Duodenal mucosa (tissue), 2 donors: ENCODE measurements around the gene XYLT2.
"Not testable (repeated sequence)": the region's sequence is repeated elsewhere in the genome, so short reads cannot be mapped to it uniquely, and the experiment has no call there.

Experiments
- H3K27ac ChIP-seq: one replicate; pipeline ENCODE4 v1.7.0; 2013; ENCODE audit warnings: low read depth, low read length
- H3K27me3 ChIP-seq, 2 donors: one replicate each; pipeline ENCODE4 v1.7.0; 2013; ENCODE audit warnings: low read length in 2 of 2, control low read depth in 1 of 2; ENCODE audit not compliant: insufficient read depth in 2 of 2, control insufficient read depth in 1 of 2
- H3K36me3 ChIP-seq, 2 donors: one replicate each; pipeline ENCODE4 v1.7.0; 2013; ENCODE audit warnings: low read length in 2 of 2, control low read depth in 1 of 2; ENCODE audit not compliant: insufficient read depth in 2 of 2, control insufficient read depth in 1 of 2
- H3K4me1 ChIP-seq, 2 donors: one replicate each; pipeline ENCODE4 v1.7.0; 2013; ENCODE audit warnings: low read length in 2 of 2, control low read depth in 1 of 2; ENCODE audit not compliant: insufficient read depth in 2 of 2, control insufficient read depth in 1 of 2
- H3K4me3 ChIP-seq, 2 donors: one replicate each; pipeline ENCODE4 v1.7.0; 2013; ENCODE audit warnings: low read length in 2 of 2, low read depth in 1 of 2
- H3K9ac ChIP-seq, 2 donors: one replicate each; pipeline ENCODE4 v1.7.0; 2013; ENCODE audit warnings: low read length in 2 of 2, low read depth in 1 of 2
- H3K9me3 ChIP-seq, 2 donors: one replicate each; pipeline ENCODE4 v1.7.0; 2013; ENCODE audit warnings: low read length in 2 of 2, control low read depth in 1 of 2; ENCODE audit not compliant: control insufficient read depth in 1 of 2

The XYLT2 gene

DNA sequence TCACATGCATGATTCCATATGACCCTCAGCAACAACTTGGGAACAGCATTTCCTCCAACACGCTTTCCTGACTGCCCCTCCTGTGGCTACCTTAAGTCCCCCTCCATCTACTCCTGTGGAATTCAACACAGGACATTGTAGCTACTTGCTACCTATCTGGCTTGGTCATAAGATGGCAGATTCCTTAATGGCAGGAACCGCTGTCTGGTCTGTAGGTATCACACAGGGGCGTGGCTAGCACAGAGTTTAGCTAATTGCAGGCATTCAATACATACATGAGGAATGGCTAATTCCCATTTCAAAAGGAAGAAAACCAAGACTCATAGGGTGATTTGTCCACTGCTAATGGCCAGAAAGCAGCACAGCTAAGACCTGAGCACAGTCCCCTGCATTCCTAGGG, 42.8 kb downstream of the XYLT2 start:
- Histone ChIP-seq H3K4me3 (no peak overlapping the region), H3K4me1 (peaks cover 0 to 2% of the 10 kb centered on the region in 2 donors), H3K36me3 (peaks cover 74 to 99% of the 10 kb centered on the region in 2 donors), H3K9ac (no peak overlapping the region), H3K27me3 (no peaks in the 10 kb centered on the region), H3K9me3 (no peaks in the 10 kb centered on the region), H3K27ac (no peak overlapping the region)

DNA sequence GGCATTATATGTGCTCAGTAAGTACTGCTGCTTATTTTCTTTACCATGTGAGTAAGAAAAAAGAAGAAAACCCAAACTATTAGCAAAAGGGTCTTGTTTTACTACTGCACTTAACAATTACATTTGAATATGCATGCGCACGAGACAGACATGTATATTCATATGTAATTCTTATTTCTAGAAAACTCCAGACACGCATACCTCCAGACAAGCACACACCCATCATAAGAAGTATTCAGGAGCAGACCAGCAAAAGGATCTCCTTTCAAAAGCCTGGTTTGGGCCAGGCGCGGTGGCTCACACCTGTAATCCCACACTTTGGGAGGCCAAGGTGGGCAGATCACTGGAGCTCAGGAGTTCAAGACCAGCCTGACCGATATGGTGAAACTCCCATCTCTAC, 43.6 kb downstream of the XYLT2 start:
- peaks cover 77 to 99% of the 10 kb centered on the region in 2 donors for H3K36me3 ChIP-seq
- peaks cover 2 to 6% of the 10 kb centered on the region in 2 donors for H3K4me1 ChIP-seq
- no peaks in the 10 kb centered on the region for H3K27me3 ChIP-seq
- no peaks in the 10 kb centered on the region for H3K9me3 ChIP-seq
- no peak overlapping the region for H3K9ac ChIP-seq
- H3K4me3 ChIP-seq, result no peak overlapping the region
- no peak overlapping the region for H3K27ac ChIP-seq

DNA sequence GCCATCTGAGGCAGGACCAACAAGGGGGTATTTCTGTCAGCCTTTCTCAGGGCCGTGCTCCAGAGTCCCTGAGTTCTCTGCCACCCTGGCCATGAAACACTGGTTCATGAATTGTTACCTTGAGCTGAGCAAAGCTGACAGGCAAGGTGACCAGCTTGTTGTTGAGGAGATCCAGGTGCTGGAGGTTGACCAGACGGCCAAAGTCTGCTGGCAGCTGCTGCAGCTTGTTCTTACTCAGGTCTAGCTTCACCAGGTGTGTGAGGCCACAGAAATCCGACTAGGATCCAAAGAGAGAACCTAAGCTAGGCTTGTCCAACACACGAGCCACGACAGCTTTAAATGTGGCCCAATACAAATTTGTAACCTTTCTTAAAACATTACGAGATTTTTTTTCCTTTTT, 46.7 kb downstream of the XYLT2 start:
- H3K4me1 ChIP-seq, result peaks cover 21 to 24% of the 10 kb centered on the region in 2 donors
- H3K36me3 ChIP-seq, result peaks cover 54 to 74% of the 10 kb centered on the region in 2 donors

DNA sequence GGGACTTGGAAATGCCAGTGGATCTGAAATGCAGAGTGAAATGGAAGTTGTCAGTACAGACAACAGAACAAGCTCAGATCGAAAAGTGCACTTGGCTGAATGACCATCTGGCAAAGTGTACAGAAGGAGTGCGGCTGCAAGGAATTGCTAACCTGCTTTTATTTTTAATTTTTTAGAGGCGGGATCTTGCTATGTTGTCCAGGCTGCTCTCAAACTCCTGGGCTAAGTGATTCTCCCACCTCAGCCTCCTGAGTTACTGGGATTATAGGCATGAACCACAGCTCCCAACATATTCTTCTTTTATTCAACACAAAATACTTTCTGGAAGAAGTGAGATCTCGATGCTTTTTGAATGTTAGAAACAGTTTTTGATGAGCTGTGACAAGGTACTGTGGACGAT, 47.8 kb downstream of the XYLT2 start:
- Histone ChIP-seq H3K27ac (no peak overlapping the region), H3K27me3 (no peaks in the 10 kb centered on the region), H3K9me3 (no peaks in the 10 kb centered on the region), H3K4me3 (no peak overlapping the region), H3K9ac (no peak overlapping the region), H3K36me3 (peaks cover 46 to 64% of the 10 kb centered on the region in 2 donors), H3K4me1 (peaks cover 24 to 25% of the 10 kb centered on the region in 2 donors)

More for the DNA sequence above, 46.7 kb downstream of the XYLT2 start:
- Histone ChIP-seq H3K9me3 (no peaks in the 10 kb centered on the region), H3K4me3 (no peak overlapping the region), H3K27me3 (no peaks in the 10 kb centered on the region), H3K9ac (no peak overlapping the region), H3K27ac (no peak overlapping the region)

DNA sequence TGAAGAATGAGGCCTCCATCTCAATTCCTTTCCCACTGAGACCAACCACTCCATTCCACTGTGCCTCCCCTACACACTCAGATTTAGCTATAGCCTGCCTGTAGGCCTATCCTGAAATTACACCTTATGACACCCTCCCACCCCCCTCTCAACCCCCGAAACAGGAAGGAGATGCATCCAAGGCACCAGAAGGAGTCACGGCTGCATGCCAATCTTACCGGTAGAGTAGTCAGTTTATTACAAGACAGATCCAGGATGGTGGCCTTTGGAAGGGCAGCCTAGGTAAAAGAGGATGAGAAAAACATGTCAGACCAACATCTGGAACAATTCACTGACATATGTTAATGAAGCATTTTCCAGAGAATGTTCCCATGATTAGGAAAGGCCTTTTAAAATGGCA, 48.8 kb downstream of the XYLT2 start:
- Histone ChIP-seq H3K27me3 (no peaks in the 10 kb centered on the region), H3K4me3 (peak overlapping the region; percentile 94 to 96), H3K27ac (no peak overlapping the region), H3K36me3 (peaks cover 39 to 54% of the 10 kb centered on the region in 2 donors), H3K9ac (peak overlapping the region in 1 of 2 donors; percentile 29), H3K9me3 (no peaks in the 10 kb centered on the region), H3K4me1 (peaks cover 24 to 25% of the 10 kb centered on the region in 2 donors)

DNA sequence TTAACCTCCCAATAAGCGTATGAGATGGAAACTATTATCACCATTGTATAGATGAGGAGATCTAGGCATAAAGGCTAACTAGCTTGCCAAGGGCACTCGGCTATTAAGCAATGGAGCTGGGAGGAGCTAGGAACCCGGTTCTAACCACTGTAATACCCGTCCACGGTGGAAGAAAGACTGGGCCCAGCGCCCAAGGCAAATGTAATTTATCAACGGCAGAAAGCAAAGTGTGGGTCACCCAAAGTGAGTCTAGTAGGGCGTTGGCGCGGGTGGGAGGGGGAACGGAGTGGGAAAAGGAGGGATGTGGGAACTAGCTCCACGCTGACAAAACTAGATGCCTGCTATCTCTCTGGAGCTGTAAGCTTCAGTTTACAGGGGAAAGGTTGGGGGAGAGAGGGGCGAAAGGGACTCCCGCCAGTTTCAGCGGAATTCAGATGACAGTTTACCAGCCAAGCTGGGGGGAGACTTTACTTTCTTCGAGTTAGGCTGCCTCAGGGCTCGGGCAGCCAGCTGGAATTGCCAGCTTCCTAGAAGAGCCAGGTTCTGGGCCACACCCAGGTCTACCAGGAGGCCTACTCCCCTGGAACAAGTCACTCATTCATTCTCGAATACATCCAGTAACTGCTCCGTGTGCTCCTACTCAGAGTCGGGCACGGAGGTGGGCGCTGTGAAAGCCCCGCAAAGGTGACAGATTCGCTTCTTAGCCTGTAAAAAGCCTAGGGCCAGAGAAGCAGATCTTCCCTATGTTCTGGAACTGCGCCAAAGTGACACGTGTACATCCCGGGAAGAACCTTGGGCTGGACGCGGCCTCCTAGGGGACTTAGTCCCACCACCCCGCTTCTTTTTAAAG, 50.6 kb downstream of the XYLT2 start:
- H3K9me3 ChIP-seq, result no peaks in the 10 kb centered on the region
- peak overlapping the region; percentile 94 to 96 for H3K4me3 ChIP-seq
- peak overlapping the region; percentile 68 for H3K27ac ChIP-seq
- peaks cover 24 to 25% of the 10 kb centered on the region in 2 donors for H3K4me1 ChIP-seq
- H3K27me3 ChIP-seq, result no peaks in the 10 kb centered on the region
- H3K9ac ChIP-seq, result peak overlapping the region; percentile 90 to 93
- H3K36me3 ChIP-seq, result peaks cover 30 to 36% of the 10 kb centered on the region in 2 donors

DNA sequence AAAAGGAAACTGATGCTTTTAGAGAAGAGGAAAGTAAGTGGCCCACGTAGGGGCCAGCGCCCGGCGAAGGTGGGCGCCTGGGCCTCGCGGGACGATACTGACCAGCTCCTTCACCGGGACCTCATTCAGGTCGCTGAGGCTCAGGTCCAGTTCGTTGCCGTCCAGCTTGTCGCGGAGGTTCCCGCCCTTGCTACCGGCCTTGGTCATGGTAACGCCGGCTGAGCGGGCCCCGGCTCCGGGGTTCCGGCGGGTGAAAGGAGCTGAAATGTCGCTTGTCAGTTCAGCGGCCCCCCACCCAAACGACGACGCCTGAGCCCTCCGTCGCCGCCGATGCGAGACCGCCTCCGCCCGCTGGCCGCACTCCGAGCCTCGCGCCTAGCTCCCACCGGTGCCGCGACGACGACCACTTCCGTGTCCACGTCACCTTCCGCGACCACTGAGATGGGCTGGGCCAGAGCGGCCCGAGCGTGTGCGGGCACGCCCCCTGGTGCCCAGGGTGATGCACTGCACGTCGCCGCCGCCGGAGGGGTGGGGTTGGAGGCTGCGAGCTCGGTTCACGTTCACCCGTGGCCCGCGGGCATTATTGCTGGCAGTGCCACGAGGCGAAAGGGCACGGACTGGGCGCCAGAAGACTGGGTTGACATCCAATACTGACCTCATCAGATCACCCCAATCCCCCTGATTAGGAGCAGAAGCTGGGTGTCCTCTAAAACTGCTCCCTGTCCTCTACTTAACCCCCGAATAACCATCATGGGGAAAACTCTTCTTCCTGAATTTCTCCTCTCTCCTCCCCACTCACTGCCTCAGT, 51.4 kb downstream of the XYLT2 start, which contains the start of gene LRRC59:
Gene LRRC59 (minus strand): TSS at position 413 of the 808 bp plus-strand sequence. CDS start 206 bp downstream, at position 207.
- Histone ChIP-seq H3K27ac (peak within 1 kb of the TSS; percentile 68), H3K36me3 (peaks cover 24 to 28% of the 10 kb centered on the region in 2 donors), H3K4me3 (peak within 1 kb of the TSS; percentile 94 to 96), H3K9me3 (no peaks in the 10 kb centered on the region), H3K9ac (peak within 1 kb of the TSS; percentile 90 to 93), H3K4me1 (peaks cover 24 to 25% of the 10 kb centered on the region in 2 donors), H3K27me3 (no peaks in the 10 kb centered on the region)

DNA sequence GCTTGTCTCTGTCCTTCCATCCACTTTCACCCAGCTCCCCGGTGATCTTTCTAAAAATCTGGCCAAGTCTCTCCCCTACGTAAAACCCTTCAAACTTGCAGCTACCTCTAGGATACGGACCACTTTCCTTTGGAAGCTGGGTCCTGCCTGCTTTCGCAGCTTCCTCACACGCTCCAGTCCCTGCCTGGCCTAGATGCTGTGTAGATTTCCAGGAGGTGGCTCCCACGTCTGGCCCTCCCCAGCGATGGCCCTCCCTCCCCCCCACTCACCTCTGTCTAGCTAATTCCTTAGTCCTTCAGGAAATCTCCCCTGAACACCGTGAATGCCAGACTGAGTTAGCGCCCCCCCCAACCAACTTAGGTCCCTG, 52.0 kb downstream of the XYLT2 start:
- Histone ChIP-seq H3K36me3 (peaks cover 18 to 22% of the 10 kb centered on the region in 2 donors), H3K4me1 (peaks cover 24 to 25% of the 10 kb centered on the region in 2 donors), H3K27me3 (no peaks in the 10 kb centered on the region), H3K9ac (peak overlapping the region in 1 of 2 donors; percentile 93), H3K4me3 (peak overlapping the region; percentile 94 to 96), H3K9me3 (no peaks in the 10 kb centered on the region), H3K27ac (no peak overlapping the region)

DNA sequence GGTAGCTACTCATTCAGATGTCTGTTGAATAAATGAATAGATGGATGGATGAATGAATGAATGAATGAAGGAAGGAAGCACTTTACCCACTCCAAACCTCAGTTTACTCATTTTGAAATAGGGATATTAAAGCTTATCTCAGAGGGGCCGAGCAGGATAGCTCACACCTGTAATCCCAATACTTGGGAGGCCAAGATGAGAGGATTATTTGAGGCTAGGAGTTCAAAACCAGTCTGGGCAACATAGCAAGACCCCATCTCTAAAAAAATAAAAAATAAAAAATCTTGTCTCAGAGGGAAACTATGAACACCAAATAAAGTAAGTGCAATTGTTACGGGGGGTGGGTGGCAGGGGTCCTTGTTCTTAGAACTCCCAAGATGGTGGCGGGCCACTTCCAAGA, 52.7 kb downstream of the XYLT2 start:
- H3K27me3 ChIP-seq, H3K9ac ChIP-seq, H3K27ac ChIP-seq, H3K9me3 ChIP-seq, H3K4me3 ChIP-seq: not testable (repeated sequence)
- H3K36me3 ChIP-seq, result peaks cover 11 to 15% of the 10 kb centered on the region in 2 donors
- peaks cover 23 to 25% of the 10 kb centered on the region in 2 donors for H3K4me1 ChIP-seq

DNA sequence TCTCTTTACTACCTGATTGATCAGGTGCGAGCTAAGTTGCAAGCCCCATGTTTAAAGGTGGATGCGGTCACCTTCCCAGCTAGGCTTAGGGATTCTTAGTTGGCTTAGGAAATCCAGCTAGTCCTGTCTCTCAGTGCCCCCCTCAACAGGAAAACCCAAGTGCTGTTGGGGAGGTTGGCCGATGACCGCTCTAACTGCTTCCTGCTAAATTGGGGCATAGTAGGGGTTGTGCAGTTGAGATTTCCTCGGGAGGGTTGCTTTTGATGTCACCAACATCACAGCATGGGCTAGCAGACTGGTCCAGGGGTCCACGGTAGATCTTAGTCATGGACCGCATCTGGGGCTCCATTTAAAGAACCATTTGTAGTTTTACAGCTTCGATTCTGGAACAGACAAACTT, 53.7 kb downstream of the XYLT2 start:
- H3K27me3 ChIP-seq, H3K36me3 ChIP-seq, H3K4me3 ChIP-seq, H3K9ac ChIP-seq, H3K9me3 ChIP-seq, H3K27ac ChIP-seq: not testable (repeated sequence)
- peaks cover 18 to 23% of the 10 kb centered on the region in 2 donors for H3K4me1 ChIP-seq
